ENCODE results near the gene PRKG1.

GRCh38 chr10:51654918-51655317 lies 580.6 kb downstream of the PRKG1 start:
- TF ChIP-seq CTCF (conservative IDR thresholded peaks at IDR 0.05; ENCODE audit: low read depth, low read length) (no peak), EZH2 (IDR thresholded peaks at IDR 0.05; ENCODE audit: low read length, unreplicated experiment) (no peak)
